Stimulated activated CD4-positive, alpha-beta T cell treated with anti-CD3 and anti-CD28 coated beads, Interleukin-1b, Interleukin-23, amount 100 ng/mL, for 4 hours (primary cell): ENCODE data around the gene MKX.

Source experiments
- DNase-seq, 2 donors: peaks; one replicate each; pipeline ENCODE4 v3.0.0-alpha.2; 2020; ENCODE audit warnings: low read depth in 2 of 2

The MKX gene

GRCh38 chr10:27646604-27647175 is 98.9 kb downstream of the MKX start:
- DNase-seq = no peak

- DNase-seq = no peak
Measured at GRCh38 chr10:27646194-27646593, 99.4 kb downstream of the MKX start.

- DNase-seq = no peak
Measured at GRCh38 chr10:27644307-27644939, 101.2 kb downstream of the MKX start.

GRCh38 chr10:27643301-27643700 is 102.3 kb downstream of the MKX start:
- DNase-seq = no peak

- no peak for DNase-seq
Measured at GRCh38 chr10:27642023-27642589, 103.5 kb downstream of the MKX start.

- no peak for DNase-seq
Measured at GRCh38 chr10:27638071-27638750, 107.4 kb downstream of the MKX start.

GRCh38 chr10:27637601-27638000 is 108.0 kb downstream of the MKX start:
- DNase-seq = no peak

GRCh38 chr10:27636816-27637215 is 108.8 kb downstream of the MKX start:
- no peak for DNase-seq

GRCh38 chr10:27635699-27636270 is 109.8 kb downstream of the MKX start:
- DNase-seq = no peak

- DNase-seq = no peak
Measured at GRCh38 chr10:27635290-27635689, 110.3 kb downstream of the MKX start.

- no peak for DNase-seq
Measured at GRCh38 chr10:27628621-27629020, 117.0 kb downstream of the MKX start.

GRCh38 chr10:27626890-27627289 is 118.7 kb downstream of the MKX start:
- no peak for DNase-seq

GRCh38 chr10:27625452-27626211 is 120.0 kb downstream of the MKX start:
- no peak for DNase-seq

- DNase-seq = no peak
Measured at GRCh38 chr10:27624941-27625340, 120.7 kb downstream of the MKX start.
